Effector memory CD4-positive, alpha-beta T cell (primary cell): ENCODE measurements around the gene FGGY.
"Not testable (repeated sequence)": the region's sequence is repeated elsewhere in the genome, so short reads cannot be mapped to it uniquely, and the experiment has no call there.

Source experiments
- DNase-seq, 3 donors: peaks; one replicate each; pipeline ENCODE4 v3.0.0-alpha.2; 2020
- H3K27ac ChIP-seq: 2 replicates; pipeline ENCODE4 v1.7.0; 2013; ENCODE audit warnings: mild to moderate bottlenecking, low read length, moderate library complexity; ENCODE audit not compliant: insufficient read depth, poor library complexity, severe bottlenecking
- H3K27me3 ChIP-seq: replicated peaks from 2 replicates; pipeline ENCODE4 v1.7.0; 2013; ENCODE audit warnings: mild to moderate bottlenecking, low read length; ENCODE audit not compliant: insufficient read depth, control insufficient read depth, poor library complexity, severe bottlenecking
- H3K36me3 ChIP-seq: 2 replicates; pipeline ENCODE4 v1.7.0; 2013; ENCODE audit warnings: mild to moderate bottlenecking, low read length, moderate library complexity; ENCODE audit not compliant: control insufficient read depth, insufficient read depth
- H3K4me1 ChIP-seq: 2 replicates; pipeline ENCODE4 v1.7.0; 2013; ENCODE audit warnings: low read length, mild to moderate bottlenecking; ENCODE audit not compliant: control insufficient read depth, insufficient read depth, poor library complexity, severe bottlenecking
- H3K4me3 ChIP-seq: 2 replicates; pipeline ENCODE4 v1.7.0; 2013; ENCODE audit warnings: low read length, low read depth, mild to moderate bottlenecking; ENCODE audit not compliant: insufficient read depth, poor library complexity, severe bottlenecking
- H3K9me3 ChIP-seq: 2 replicates; pipeline ENCODE4 v1.7.0; 2013; ENCODE audit warnings: mild to moderate bottlenecking, low read length, moderate library complexity; ENCODE audit not compliant: control insufficient read depth

The FGGY gene

DNA sequence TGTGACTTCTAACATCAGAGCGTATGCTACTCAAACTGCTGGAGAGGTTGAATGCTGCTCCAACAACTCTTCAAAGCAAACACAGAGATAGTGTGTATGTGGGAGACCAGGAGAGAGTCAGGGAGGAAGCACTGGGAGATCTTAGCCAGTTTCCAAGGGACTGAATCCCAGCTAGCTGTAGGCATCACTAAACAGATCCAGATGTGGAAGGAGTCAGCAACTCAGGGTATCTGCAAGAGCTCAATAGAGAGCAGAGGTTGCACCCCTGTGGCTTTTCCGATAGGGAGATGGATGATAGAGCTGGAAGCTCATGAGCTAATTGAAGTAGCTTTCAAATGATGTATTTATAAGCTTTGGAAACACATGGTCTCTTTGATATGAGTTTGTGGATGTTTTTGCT lies 349.0 kb downstream of the FGGY start:
- H3K36me3 ChIP-seq: no peaks in the 10 kb centered on the region
- no peak overlapping the region for H3K27ac ChIP-seq
- H3K4me1 ChIP-seq: no peaks in the 10 kb centered on the region
- H3K27me3 ChIP-seq: no peaks in the 10 kb centered on the region
- H3K4me3 ChIP-seq: no peak overlapping the region
- DNase-seq: no peak
- no peaks in the 10 kb centered on the region for H3K9me3 ChIP-seq

DNA sequence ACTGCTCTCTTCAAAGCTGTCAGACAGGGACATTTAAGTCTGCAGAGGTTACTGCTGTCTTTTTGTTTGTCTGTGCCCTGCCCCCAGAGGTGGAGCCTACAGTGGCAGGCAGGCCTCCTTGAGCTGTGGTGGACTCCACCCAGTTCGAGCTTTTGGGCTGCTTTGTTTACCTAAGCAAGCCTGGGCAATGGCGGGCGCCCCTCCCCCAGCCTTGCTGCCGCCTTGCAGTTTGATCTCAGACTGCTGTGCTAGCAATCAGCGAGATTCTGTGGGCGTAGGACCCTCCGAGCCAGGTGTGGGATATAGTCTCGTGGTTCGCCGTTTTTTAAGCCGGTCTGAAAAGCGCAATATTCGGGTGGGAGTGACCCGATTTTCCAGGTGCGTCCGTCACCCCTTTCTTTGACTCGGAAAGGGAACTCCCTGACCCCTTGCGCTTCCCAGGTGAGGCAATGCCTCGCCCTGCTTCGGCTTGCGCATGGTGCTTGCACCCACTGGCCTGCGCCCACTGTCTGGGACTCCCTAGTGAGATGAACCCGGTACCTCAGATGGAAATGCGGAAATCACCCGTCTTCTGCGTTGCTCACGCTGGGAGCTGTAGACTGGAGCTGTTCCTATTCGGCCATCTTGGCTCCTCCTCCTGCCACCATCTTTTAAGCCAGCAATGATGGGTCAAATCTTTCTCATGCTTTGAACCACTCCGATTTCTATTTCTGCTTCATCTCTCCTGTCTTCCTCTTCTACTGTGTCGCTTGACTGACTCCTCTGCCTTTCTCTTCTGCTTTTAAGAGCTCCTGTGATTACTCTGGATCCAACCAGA lies 356.5 kb downstream of the FGGY start:
- not testable (repeated sequence) for H3K27ac ChIP-seq, H3K4me1 ChIP-seq, DNase-seq, H3K36me3 ChIP-seq, H3K4me3 ChIP-seq, H3K27me3 ChIP-seq, H3K9me3 ChIP-seq

DNA sequence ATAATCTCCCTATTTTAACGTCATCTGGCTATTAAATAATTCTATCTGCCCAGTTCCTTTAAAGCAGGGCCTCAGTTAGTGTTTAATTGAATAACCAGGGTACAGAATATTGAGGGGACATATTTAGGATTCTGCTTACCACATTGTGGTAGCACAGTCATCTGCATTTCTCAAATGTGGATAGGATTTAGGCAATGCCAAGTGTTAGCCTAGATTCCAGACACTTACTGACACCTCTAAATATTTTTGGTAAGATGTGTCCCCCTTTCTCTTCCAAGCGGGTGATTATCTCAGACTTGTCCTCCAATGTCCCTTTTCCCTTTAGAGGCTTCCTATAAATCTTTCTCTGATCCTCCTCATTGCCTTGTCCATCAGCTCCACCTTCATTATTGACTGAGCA lies 357.1 kb downstream of the FGGY start:
- Histone ChIP-seq H3K36me3 (no peaks in the 10 kb centered on the region), H3K27me3 (no peaks in the 10 kb centered on the region), H3K27ac (no peak overlapping the region), H3K9me3 (no peaks in the 10 kb centered on the region), H3K4me1 (no peaks in the 10 kb centered on the region), H3K4me3 (no peak overlapping the region)
- DNase-seq: no peak

DNA sequence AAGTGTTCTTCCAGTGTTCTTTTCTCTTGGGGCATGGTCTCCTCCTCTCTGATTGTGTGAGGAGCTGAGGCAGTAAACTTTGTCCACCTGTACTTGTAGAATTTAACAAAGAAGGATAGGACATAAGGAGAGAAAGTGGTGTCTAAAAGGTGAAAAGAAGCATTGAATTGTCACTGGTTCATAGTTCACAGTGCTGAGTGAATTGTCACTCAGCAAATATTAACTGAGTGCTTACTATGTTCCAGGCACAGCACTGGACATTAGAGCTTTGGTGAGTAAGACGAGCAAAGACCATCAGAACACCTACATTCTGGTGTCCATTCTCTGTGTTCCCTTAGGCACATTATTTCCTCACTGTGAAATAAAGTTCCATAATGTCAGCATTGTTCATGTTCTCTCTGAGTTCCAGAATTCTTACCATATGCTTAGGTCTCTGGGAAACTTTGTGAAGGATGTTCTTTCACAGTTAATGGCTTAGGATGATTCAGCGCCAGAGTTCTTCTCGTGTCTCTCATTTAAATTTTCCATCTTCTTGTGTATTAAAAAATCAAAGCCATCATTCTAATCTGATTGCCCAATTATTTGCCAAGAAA lies 361.1 kb downstream of the FGGY start:
- Histone ChIP-seq H3K4me3 (no peak overlapping the region), H3K4me1 (no peaks in the 10 kb centered on the region), H3K36me3 (no peaks in the 10 kb centered on the region), H3K27ac (no peak overlapping the region), H3K9me3 (no peaks in the 10 kb centered on the region), H3K27me3 (no peaks in the 10 kb centered on the region)
- DNase-seq: no peak

DNA sequence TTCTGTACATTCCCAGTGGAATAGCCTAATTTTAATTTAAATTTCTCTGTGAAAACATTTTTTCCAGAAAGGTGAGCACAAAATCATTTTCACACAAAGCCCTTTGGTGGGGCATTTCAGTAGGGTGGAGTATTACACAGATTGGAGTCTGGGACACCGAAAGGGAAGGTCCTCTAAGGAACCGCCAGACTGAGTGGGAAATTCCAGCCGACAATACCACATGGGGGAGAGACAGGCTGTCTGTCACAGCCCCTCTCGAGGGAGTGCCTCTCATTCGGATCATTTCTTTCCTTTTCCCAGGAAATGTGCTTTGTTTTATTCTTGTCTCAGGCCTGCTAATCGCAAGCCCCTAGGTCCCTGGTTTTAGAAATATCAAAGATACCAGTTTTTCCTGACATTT lies 367.3 kb downstream of the FGGY start:
- H3K9me3 ChIP-seq: no peaks in the 10 kb centered on the region
- H3K27me3 ChIP-seq: no peaks in the 10 kb centered on the region
- H3K4me3 ChIP-seq: no peak overlapping the region
- H3K27ac ChIP-seq: no peak overlapping the region
- no peaks in the 10 kb centered on the region for H3K36me3 ChIP-seq
- no peak for DNase-seq
- H3K4me1 ChIP-seq: no peaks in the 10 kb centered on the region

DNA sequence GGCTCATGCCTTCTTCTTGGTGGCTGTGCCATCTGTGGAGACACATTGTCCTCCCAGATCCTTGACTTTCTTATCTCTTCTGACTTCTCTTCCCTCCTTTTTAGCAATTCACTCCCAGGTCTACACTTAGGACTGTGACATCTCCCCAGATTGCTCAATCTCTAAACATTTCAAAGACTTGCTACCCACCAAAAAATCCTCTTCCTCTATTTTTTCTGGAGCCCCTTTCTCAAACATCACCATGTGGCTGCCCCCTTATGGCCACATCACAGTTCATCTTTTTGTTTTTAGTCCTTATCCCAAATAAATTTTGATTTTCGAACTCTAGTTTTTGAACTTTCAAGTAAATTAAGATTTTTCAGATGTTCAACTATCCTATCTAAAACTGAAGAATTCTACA lies 369.2 kb downstream of the FGGY start:
- DNase-seq: no peak
- H3K36me3 ChIP-seq: no peaks in the 10 kb centered on the region
- H3K27ac ChIP-seq: no peak overlapping the region
- no peaks in the 10 kb centered on the region for H3K9me3 ChIP-seq
- H3K4me3 ChIP-seq: no peak overlapping the region
- H3K4me1 ChIP-seq: no peaks in the 10 kb centered on the region
- H3K27me3 ChIP-seq: no peaks in the 10 kb centered on the region

DNA sequence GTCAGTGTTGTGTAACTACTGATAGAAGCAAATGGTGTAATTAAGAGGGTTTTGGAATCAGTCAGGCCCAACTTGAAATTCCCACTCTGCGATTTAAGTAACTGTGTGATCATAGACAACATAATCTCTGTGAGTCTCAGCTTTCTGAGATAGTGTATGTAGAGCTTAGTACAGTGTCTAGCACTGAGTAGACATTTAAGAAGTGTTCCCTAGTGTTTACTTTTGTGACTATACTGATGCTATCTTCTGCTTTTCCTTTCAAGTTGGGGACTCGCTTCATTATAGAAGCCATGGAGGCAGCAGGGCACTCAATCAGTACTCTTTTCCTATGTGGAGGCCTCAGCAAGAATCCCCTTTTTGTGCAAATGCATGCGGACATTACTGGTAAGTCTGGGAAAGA lies 370.1 kb downstream of the FGGY start:
- Histone ChIP-seq H3K36me3 (no peaks in the 10 kb centered on the region), H3K27me3 (no peaks in the 10 kb centered on the region), H3K9me3 (no peaks in the 10 kb centered on the region), H3K27ac (no peak overlapping the region), H3K4me3 (no peak overlapping the region), H3K4me1 (no peaks in the 10 kb centered on the region)
- no peak for DNase-seq

DNA sequence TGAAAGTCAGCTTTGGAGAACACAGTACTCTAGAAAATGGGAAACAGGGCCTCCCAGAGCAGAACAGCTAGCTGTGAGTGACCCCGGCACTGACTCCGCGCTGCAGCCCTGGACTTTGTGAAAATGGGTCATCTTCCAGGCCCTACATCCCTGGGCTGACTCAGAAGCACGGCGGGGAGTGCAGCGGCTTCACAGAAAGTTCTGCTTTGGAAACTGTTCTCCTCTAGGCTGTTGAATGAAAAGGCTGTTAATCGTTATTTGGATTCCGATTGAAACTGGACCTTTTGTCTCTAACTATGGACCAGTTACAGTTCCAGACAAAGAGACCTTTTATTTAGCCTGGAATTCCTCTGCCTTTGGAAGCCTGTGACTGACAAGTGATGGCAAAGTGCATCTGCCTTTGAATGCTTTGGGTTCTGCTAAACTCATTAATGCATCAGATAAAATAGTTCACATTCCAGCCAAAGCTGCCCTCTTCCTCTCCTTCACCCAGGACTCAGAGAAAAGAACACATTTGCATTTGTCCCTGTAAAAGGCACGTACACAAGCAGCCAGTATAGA lies 372.9 kb downstream of the FGGY start:
- Histone ChIP-seq H3K4me1 (no peaks in the 10 kb centered on the region), H3K4me3 (no peak overlapping the region), H3K27me3 (no peaks in the 10 kb centered on the region), H3K27ac (no peak overlapping the region), H3K9me3 (no peaks in the 10 kb centered on the region), H3K36me3 (no peaks in the 10 kb centered on the region)
- no peak for DNase-seq

DNA sequence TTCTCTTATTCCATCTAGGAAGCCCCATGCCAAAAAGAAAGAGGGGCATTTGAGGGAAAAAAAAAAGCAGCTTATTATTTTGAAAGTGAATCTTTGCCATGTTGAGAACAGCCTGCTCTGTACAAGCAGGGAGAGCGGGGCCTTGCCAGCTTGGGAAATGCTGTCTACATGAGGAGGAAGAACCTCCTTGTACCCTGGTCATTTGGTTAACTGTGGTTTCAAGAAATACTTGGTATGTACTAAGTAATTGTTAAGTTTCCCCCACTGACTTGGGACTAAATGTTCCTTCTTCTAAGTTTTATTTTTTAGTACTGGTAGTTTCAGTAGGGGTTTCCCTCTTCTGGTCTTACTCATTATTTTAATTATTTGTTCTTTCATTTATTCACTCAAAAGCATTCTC lies 373.8 kb downstream of the FGGY start:
- no peak for DNase-seq
- no peaks in the 10 kb centered on the region for H3K9me3 ChIP-seq
- no peak overlapping the region for H3K4me3 ChIP-seq
- no peaks in the 10 kb centered on the region for H3K4me1 ChIP-seq
- H3K27me3 ChIP-seq: no peaks in the 10 kb centered on the region
- H3K36me3 ChIP-seq: no peaks in the 10 kb centered on the region
- no peak overlapping the region for H3K27ac ChIP-seq
